Measurements from ENCODE around the gene TSPY3. TPM values are rescaled to one million over a fixed set of nuclear protein-coding genes. Genes with fewer than 3 reads are reported as not detected.
"Not testable (repeated sequence)": the region's sequence is repeated elsewhere in the genome, so short reads cannot be mapped to it uniquely, and the experiment has no call there.

Gene TSPY3, protein sequence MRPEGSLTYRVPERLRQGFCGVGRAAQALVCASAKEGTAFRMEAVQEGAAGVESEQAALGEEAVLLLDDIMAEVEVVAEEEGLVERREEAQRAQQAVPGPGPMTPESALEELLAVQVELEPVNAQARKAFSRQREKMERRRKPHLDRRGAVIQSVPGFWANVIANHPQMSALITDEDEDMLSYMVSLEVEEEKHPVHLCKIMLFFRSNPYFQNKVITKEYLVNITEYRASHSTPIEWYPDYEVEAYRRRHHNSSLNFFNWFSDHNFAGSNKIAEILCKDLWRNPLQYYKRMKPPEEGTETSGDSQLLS
- not detected in 2 replicates for total RNA-seq

DNA sequence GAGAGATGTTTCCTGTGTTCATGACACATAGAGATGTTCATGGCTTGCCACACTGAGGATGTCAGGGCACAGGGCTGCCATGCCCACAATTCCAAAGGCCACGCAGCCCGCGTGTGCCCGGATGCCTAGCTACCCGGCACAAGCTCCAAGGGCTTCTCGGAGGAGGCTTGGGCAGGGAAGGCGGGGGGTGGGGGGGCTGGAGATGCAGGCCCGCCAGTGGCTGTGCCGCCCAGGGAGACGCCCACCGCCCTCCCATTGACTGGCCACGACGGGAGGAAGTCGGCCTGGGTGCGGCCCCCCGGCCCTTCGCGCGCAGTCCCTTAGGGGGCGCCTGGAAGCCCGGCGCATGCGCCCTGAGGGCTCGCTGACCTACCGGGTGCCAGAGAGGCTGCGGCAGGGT, at the start of gene TSPY3:
Gene TSPY3 (plus strand): TSS at position 301 of the 400 bp plus-strand sequence. CDS start 46 bp downstream, at position 347.
- H3K27me3 Mint-ChIP-seq; DNase-seq; H3K4me3 Mint-ChIP-seq; POLR2A ChIA-PET; H3K4me1 Mint-ChIP-seq; H3K9me3 Mint-ChIP-seq; ATAC-seq (ENCODE audit: low read depth); H3K36me3 Mint-ChIP-seq (ENCODE audit: low read depth); intact Hi-C loops (cut with micrococcal nuclease); CTCF ChIA-PET; H3K27ac Mint-ChIP-seq: not testable (repeated sequence)

DNA sequence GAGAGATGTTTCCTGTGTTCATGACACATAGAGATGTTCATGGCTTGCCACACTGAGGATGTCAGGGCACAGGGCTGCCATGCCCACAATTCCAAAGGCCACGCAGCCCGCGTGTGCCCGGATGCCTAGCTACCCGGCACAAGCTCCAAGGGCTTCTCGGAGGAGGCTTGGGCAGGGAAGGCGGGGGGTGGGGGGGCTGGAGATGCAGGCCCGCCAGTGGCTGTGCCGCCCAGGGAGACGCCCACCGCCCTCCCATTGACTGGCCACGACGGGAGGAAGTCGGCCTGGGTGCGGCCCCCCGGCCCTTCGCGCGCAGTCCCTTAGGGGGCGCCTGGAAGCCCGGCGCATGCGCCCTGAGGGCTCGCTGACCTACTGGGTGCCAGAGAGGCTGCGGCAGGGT, 40.7 kb upstream of the TSPY3 start, which contains the start of gene TSPY8:
Gene TSPY8 (plus strand): TSS at position 301 of the 400 bp plus-strand sequence. CDS start 46 bp downstream, at position 347.
- H3K4me3 Mint-ChIP-seq; H3K27me3 Mint-ChIP-seq; intact Hi-C loops (cut with micrococcal nuclease); H3K4me1 Mint-ChIP-seq; DNase-seq; ATAC-seq (ENCODE audit: low read depth); H3K9me3 Mint-ChIP-seq; CTCF ChIA-PET; H3K36me3 Mint-ChIP-seq (ENCODE audit: low read depth); POLR2A ChIA-PET; H3K27ac Mint-ChIP-seq: not testable (repeated sequence)

DNA sequence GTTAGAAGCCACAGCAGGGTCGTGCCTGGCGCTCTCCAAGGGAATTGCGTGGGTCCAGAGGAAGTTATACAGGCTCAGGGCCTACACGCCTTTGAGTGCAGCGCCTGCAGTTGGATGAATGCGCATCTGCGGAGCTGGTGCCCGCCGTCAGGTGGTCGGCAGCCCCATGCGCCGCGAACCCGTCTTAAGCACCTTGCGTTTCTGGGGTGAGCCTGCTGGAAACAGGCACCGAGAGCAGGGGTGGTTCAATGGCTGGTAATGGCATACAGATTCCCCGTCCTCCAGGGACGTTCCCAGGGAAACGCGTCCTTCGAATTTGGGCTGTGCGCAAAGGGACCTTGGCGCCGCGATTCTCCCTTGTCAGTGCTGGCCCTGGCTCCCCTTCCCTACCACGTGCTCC, 1.7 kb upstream of the TSPY3 start:
- DNase-seq; ATAC-seq (ENCODE audit: low read depth); H3K4me1 Mint-ChIP-seq; H3K36me3 Mint-ChIP-seq (ENCODE audit: low read depth); POLR2A ChIA-PET; H3K4me3 Mint-ChIP-seq; intact Hi-C loops (cut with micrococcal nuclease); H3K9me3 Mint-ChIP-seq; H3K27ac Mint-ChIP-seq; CTCF ChIA-PET; H3K27me3 Mint-ChIP-seq: not testable (repeated sequence)

Other genes with a start within 250 kb of the TSPY3 start
- not detected in 2 replicates for gene TSPY4, start 61.0 kb upstream of the TSPY3 start, total RNA-seq
- gene TSPY8, start 40.6 kb upstream of the TSPY3 start, total RNA-seq = not detected in 2 replicates
- not detected in 2 replicates for gene TSPY1, start 68.5 kb downstream of the TSPY3 start, total RNA-seq
- gene TSPY9, start 88.8 kb downstream of the TSPY3 start, total RNA-seq = not detected in 2 replicates
- not detected in 2 replicates for gene TSPY10, start 129.5 kb downstream of the TSPY3 start, total RNA-seq